Measurements from ENCODE around the gene VWA3A.

DNA sequence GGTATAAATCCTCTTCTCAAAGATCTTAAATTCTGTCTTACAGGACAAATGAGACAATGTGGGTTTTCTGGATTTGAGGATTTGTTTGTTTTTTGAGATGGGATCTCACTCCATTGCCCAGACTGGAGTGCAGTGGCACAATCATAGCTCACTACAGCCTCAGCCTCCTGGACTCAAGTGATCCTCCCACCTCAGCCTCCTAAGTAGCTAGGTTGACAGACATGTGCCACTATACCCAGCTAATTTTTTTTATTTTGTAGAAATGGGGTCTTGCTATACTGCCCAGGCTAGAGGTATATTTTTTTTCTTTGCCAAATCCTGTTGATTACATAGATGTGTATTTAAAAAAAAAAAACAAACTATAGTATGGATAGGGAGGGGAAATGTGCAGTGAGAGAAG is 38.2 kb downstream of the VWA3A start:
- TF ChIP-seq, protein P1, sequence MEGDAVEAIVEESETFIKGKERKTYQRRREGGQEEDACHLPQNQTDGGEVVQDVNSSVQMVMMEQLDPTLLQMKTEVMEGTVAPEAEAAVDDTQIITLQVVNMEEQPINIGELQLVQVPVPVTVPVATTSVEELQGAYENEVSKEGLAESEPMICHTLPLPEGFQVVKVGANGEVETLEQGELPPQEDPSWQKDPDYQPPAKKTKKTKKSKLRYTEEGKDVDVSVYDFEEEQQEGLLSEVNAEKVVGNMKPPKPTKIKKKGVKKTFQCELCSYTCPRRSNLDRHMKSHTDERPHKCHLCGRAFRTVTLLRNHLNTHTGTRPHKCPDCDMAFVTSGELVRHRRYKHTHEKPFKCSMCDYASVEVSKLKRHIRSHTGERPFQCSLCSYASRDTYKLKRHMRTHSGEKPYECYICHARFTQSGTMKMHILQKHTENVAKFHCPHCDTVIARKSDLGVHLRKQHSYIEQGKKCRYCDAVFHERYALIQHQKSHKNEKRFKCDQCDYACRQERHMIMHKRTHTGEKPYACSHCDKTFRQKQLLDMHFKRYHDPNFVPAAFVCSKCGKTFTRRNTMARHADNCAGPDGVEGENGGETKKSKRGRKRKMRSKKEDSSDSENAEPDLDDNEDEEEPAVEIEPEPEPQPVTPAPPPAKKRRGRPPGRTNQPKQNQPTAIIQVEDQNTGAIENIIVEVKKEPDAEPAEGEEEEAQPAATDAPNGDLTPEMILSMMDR (IDR thresholded peaks at IDR 0.05; ENCODE audit: low read length), result no peak
- TF ChIP-seq EZH2 (optimal IDR thresholded peaks at IDR 0.05; ENCODE audit: low read depth, low read length), result no peak
- no peak for TF ChIP-seq EZH2phosphoT487 (IDR thresholded peaks at IDR 0.05; ENCODE audit: low read length)

Data from MM.1S (cell line).